AG09309 (cell line): Measurements from ENCODE around the gene DLGAP1.

Source experiments
- DNase-seq: peaks from one replicate; pipeline ENCODE4 v3.0.0-alpha.2; 2010; ENCODE audit warnings: low read depth
- H3K4me3 ChIP-seq: 2 replicates; pipeline ENCODE4 v1.5.1; 2011; ENCODE audit warnings: mild to moderate bottlenecking, low read depth, low read length, moderate library complexity; ENCODE audit not compliant: control insufficient read depth
- CTCF ChIP-seq: IDR thresholded peaks from 2 replicates; pipeline ENCODE4 v1.5.1; 2011; ENCODE audit warnings: mild to moderate bottlenecking, low read depth, low read length, inconsistent platforms; ENCODE audit not compliant: insufficient read depth, control insufficient read depth; ENCODE audit errors: missing control alignments

The DLGAP1 gene

GRCh38 chr18:4125224-4125623 is 329.9 kb downstream of the DLGAP1 start:
- no peak for DNase-seq
- H3K4me3 ChIP-seq: no peak overlapping the region
- TF ChIP-seq CTCF: no peak

- DNase-seq: no peak
- H3K4me3 ChIP-seq: no peak overlapping the region
- TF ChIP-seq CTCF: no peak
These were observed 335.3 kb downstream of the DLGAP1 start for GRCh38 chr18:4119813-4120212.

DNA sequence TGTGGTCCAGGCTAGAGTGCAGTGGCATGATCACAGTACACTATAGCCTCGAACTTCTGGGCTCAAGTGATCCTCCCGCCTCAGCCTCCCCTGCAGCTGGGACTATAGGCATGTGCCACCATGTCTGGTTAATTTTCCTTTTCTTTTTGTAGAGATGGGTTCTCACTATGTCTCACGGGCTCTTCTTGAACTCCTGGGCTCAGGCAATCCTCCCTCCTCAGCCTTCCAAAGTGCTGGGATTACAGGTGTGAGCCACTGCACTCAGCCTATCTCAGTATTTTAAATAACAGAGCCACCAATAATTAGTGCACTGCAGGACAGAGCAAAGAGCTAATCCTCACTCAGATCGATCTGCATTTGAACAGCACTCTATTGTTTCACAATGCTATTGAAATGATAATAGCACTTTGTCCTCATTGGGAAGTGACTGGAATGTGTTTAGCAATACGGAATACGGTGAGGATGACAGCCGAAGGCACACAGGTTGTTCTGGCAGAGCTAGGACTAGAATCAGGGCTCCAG is 335.9 kb downstream of the DLGAP1 start:
- no peak for DNase-seq
- H3K4me3 ChIP-seq: no peak overlapping the region
- no peak for TF ChIP-seq CTCF

DNA sequence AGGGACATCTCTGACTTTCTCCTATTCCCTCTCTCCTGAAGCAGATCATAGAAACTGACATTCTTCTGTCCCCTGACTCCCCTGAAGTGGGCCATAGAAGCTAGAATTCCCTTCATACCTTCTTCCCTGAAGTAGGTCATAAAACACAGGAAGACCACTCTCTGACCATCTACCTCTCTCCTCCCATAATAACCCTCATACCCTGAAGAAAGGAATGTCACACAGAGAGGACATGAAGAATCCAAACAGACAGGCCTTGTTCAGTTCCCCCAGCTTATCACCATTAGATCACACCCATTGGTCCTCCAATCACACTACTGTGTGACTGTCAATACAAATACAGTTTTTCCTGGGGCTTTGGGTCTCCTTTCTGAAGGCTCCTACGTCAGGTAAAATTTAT is 347.1 kb downstream of the DLGAP1 start:
- no peak for DNase-seq
- no peak overlapping the region for H3K4me3 ChIP-seq
- no peak for TF ChIP-seq CTCF

GRCh38 chr18:4107049-4107467 is 348.0 kb downstream of the DLGAP1 start:
- H3K4me3 ChIP-seq: no peak overlapping the region
- no peak for DNase-seq
- no peak for TF ChIP-seq CTCF

DNA sequence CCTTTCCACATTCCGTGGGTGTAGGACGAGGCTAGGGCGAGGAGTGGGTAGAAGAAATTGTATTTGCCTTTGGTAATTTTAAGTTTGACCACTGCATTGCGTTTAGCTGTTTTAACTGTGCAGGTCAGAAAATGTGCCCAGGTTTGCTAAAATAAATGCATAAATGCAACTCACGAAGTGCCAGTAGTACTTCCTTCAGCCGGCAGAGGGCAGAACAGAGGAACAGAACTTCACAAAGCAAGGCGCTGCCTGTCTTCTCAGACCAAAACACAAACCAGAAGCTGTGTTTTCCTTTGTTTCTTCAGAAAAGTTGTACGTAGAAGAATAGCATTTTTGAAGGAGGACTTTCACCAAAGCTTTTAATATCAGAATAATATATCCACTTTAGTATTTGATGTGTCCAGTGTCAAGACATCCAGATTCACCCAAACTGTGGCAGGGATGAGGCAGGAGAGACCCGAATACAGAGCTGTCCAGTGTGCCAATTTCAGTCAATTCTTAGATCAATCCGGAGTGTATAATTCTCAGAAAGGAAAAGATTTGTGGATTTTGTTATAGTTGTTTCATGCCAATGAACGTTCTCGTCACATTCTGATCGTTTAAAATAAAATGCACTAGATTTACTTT is 348.6 kb downstream of the DLGAP1 start:
- no peak overlapping the region for H3K4me3 ChIP-seq
- peak; percentile 18 for DNase-seq
- peak; percentile 77 for TF ChIP-seq CTCF
